ENCODE results near the gene TRABD2B. TPM values are rescaled to one million over a fixed set of nuclear protein-coding genes. Genes with fewer than 3 reads are reported as not detected.

TRABD2B gene
- total RNA-seq, 2 donors from 2014 or later = 3.8 to 10.7 TPM

DNA sequence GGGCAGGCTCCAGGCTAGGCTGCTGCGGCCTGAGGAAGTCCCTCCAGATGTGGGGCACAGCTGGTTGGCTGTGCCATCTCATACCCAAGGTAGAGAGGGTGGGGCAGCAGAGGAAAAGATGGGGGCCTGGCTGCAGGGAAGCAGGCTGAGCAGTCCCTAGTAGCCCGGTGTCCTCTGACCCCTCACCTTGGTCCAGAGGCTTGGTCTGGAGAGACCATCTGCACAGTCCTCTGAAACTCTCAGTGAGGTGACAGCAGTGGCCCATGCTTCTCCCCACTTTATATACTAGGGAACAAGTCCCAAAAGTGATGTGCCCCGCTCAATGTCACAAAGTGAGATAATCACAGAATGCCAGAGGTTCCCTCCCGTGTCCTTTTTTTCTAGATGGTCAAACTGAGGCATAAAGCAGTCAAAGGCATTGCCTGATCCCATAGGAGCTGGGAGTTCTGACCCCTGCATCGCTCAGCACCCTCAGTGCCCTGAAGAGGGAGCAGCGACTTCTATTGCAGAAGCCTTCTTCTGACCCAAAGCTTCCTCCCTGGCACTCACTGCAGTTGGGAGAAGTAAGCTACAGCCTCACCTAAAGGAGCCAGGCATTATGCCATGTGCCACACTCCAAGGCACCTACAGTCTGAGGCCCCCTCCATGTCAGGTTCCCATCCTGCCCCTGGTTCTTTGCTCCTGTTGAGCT is 45.5 kb downstream of the TRABD2B start:
- DNase-seq (ENCODE audit: low spot score) (no peak), ATAC-seq (ENCODE audit: insufficient number of reproducible peaks, low FRiP score, low read depth) (no peak)
- Histone ChIP-seq H3K9me3 (no peaks in the 10 kb centered on the region), H3K27ac (no peak overlapping the region), H3K4me1 (ENCODE audit: control insufficient read depth in 1 of 2, low read depth in 2 of 2) (no peaks in the 10 kb centered on the region), H3K27me3 (replicated peaks; ENCODE audit: insufficient read depth) (no peaks in the 10 kb centered on the region), H3K4me3 (no peak overlapping the region), H3K36me3 (no peaks in the 10 kb centered on the region)
- TF ChIP-seq, protein P1, sequence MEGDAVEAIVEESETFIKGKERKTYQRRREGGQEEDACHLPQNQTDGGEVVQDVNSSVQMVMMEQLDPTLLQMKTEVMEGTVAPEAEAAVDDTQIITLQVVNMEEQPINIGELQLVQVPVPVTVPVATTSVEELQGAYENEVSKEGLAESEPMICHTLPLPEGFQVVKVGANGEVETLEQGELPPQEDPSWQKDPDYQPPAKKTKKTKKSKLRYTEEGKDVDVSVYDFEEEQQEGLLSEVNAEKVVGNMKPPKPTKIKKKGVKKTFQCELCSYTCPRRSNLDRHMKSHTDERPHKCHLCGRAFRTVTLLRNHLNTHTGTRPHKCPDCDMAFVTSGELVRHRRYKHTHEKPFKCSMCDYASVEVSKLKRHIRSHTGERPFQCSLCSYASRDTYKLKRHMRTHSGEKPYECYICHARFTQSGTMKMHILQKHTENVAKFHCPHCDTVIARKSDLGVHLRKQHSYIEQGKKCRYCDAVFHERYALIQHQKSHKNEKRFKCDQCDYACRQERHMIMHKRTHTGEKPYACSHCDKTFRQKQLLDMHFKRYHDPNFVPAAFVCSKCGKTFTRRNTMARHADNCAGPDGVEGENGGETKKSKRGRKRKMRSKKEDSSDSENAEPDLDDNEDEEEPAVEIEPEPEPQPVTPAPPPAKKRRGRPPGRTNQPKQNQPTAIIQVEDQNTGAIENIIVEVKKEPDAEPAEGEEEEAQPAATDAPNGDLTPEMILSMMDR (IDR thresholded peaks at IDR 0.05) = no peak

DNA sequence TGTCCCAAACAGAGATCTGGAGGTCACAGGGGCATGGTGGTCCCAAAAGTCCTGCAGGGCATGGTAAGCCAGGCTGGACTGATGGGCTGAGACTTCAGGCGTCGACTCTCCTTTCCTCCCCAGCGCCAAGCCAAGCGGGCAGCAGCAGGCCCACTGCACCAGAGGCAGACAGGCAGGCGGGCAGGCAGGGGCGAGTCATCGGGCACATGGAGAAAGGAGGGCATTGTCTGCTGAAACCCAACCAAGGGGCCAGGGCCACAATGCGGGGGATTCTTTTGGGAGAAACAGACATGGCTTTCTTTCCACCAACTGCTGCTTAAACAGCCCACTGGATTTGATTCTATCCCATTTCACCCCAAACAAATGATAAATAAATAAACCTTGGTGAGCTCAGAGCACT is 46.2 kb downstream of the TRABD2B start:
- Histone ChIP-seq H3K4me3 (no peak overlapping the region), H3K27ac (no peak overlapping the region), H3K27me3 (replicated peaks; ENCODE audit: insufficient read depth) (no peaks in the 10 kb centered on the region), H3K4me1 (ENCODE audit: control insufficient read depth in 1 of 2, low read depth in 2 of 2) (no peaks in the 10 kb centered on the region), H3K36me3 (no peaks in the 10 kb centered on the region), H3K9me3 (no peaks in the 10 kb centered on the region)
- DNase-seq (ENCODE audit: low spot score) = no peak
- ATAC-seq (ENCODE audit: insufficient number of reproducible peaks, low FRiP score, low read depth) = no peak
- TF ChIP-seq, protein P1 (IDR thresholded peaks at IDR 0.05) = no peak

DNA sequence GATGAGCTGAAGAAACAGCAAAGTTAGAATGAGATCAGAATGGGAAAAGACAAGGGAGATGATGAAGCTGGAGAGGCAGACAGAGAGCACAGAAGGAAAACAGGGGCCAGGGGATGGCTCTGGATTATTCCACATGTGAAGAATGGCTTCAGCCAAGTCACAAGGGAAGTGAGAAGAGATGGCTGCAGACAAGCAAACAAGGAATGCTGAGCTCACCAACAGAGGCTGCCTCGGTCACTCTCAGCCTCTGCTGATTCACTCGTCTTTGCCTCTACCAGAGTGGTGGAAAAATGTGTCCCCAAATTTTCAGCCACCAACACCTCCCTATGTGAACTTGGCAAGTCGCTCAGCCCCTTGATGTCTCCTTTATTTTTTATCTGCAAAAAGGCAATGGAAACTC is 46.7 kb downstream of the TRABD2B start:
- DNase-seq (ENCODE audit: low spot score) (no peak), ATAC-seq (ENCODE audit: insufficient number of reproducible peaks, low FRiP score, low read depth) (no peak)
- Histone ChIP-seq H3K4me1 (ENCODE audit: control insufficient read depth in 1 of 2, low read depth in 2 of 2) (no peaks in the 10 kb centered on the region), H3K9me3 (no peaks in the 10 kb centered on the region), H3K4me3 (no peak overlapping the region), H3K36me3 (no peaks in the 10 kb centered on the region), H3K27me3 (replicated peaks; ENCODE audit: insufficient read depth) (no peaks in the 10 kb centered on the region), H3K27ac (no peak overlapping the region)
- TF ChIP-seq, protein P1 (IDR thresholded peaks at IDR 0.05) = no peak

DNA sequence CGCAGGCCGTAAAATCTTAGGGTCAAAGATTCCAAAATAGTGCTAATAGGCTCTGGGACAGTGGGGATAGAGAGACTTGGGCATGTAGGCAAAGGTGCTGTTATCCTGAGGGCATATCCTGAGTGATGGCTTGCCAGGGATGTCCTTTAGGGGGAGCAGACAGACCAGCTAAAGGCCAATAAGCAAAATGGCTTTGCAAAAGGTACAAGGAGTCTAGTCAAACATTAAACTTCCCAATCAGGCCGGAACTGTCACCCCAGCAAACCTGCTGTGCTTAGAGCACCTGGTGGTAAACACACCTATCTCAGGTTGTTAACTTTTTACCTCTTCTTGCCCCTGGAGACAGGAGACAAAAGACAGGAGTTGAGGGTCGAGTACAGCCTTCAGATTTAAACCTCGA is 49.1 kb downstream of the TRABD2B start:
- H3K27ac ChIP-seq = no peak overlapping the region
- DNase-seq (ENCODE audit: low spot score) (no peak), ATAC-seq (ENCODE audit: insufficient number of reproducible peaks, low FRiP score, low read depth) (no peak)
- H3K4me1 ChIP-seq (ENCODE audit: control insufficient read depth in 1 of 2, low read depth in 2 of 2) = peaks cover 0 to 9% of the 10 kb centered on the region in 2 donors
- H3K27me3 ChIP-seq (replicated peaks; ENCODE audit: insufficient read depth) = no peaks in the 10 kb centered on the region
- no peaks in the 10 kb centered on the region for H3K9me3 ChIP-seq
- TF ChIP-seq, protein P1 (IDR thresholded peaks at IDR 0.05) = no peak
- no peak overlapping the region for H3K4me3 ChIP-seq
- H3K36me3 ChIP-seq = no peaks in the 10 kb centered on the region

DNA sequence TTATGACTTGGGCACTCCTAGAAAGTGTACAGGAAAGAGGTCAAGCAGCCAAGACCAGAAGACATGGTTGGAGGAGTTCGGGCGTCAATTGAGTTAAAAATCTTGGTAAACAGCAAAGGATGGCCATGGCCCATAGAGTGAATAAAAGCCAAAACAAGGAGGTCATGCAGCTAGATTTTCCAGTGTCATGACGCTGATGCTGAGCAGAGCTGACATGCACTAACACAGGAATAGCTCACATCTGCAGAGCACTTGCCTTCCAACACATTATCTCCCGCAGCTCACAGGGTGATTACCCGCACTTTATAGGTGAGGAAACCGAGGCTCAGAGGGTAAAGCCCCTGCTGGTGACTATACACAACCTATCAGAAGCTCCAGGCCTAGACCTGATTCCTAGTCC is 49.7 kb downstream of the TRABD2B start:
- Histone ChIP-seq H3K27me3 (replicated peaks; ENCODE audit: insufficient read depth) (no peaks in the 10 kb centered on the region), H3K36me3 (no peaks in the 10 kb centered on the region), H3K27ac (no peak overlapping the region), H3K4me3 (no peak overlapping the region), H3K4me1 (ENCODE audit: control insufficient read depth in 1 of 2, low read depth in 2 of 2) (peaks cover 0 to 9% of the 10 kb centered on the region in 2 donors), H3K9me3 (no peaks in the 10 kb centered on the region)
- TF ChIP-seq, protein P1 (IDR thresholded peaks at IDR 0.05) = no peak
- DNase-seq (ENCODE audit: low spot score) (no peak), ATAC-seq (ENCODE audit: insufficient number of reproducible peaks, low FRiP score, low read depth) (no peak)
